IPS-18c (cell line): ENCODE data around the gene ETFB.

Experiments used
- H3K4me3 ChIP-seq: 2 replicates; pipeline ENCODE4 v1.7.0; 2013; ENCODE audit warnings: low read depth, mild to moderate bottlenecking, low read length, moderate library complexity; ENCODE audit not compliant: insufficient read depth
- H3K9me3 ChIP-seq: one replicate; pipeline ENCODE4 v1.6.1; 2013; ENCODE audit warnings: mild to moderate bottlenecking, low read length, moderate library complexity; ENCODE audit not compliant: control insufficient read depth, insufficient read depth

The ETFB gene

GRCh38 chr19:51320280-51320657 is 45.9 kb downstream of the ETFB start:
- H3K4me3 ChIP-seq, result no peak overlapping the region

GRCh38 chr19:51319649-51320279 is 46.4 kb downstream of the ETFB start:
- no peak overlapping the region for H3K4me3 ChIP-seq
- H3K9me3 ChIP-seq, result no peaks in the 10 kb centered on the region

More at GRCh38 chr19:51320280-51320657, 45.9 kb downstream of the ETFB start:
- no peaks in the 10 kb centered on the region for H3K9me3 ChIP-seq

GRCh38 chr19:51318687-51319648 is 47.2 kb downstream of the ETFB start:
- no peak overlapping the region for H3K4me3 ChIP-seq
- H3K9me3 ChIP-seq, result no peaks in the 10 kb centered on the region

DNA sequence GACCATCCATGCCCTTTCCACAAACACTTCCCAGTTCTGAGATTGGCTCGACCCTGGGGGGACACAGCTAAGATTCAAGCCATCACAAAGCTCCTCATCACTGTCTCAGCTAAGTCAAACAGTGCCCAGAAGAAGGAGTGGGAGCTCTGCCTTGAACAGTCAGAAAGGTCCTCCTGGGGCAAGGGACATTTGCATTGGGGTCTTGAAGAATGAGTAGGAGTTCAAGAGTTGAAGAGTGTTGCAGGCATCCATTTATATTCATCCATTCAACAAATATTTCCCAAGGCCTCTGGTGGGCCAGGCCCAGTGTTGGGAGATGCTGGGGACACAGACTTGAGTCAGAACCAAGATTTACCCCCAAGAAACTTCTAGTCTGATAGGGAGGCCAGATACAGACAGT is 48.2 kb downstream of the ETFB start:
- no peak overlapping the region for H3K4me3 ChIP-seq

DNA sequence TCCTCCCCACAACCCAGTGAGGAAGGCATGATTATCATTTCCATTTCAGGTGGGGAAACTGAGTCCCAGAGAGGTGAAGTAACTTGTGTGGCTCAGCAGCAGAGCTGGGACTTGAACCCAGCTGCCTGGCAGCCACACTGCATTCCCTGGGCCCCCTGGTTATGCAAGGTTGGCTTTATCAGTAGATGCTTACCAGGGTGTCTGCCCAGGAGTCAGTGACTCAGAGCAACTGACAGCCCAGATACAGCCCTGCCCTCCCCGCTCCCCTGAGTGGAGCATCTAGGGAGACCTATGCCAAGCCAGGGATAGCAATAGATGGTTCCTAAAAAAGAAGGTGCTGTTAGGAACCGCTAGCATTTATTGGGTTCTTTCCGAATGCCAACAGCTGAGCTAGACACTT is 48.8 kb downstream of the ETFB start:
- Histone ChIP-seq H3K9me3 (no peaks in the 10 kb centered on the region), H3K4me3 (no peak overlapping the region)

More for the DNA sequence above, 48.2 kb downstream of the ETFB start:
- H3K9me3 ChIP-seq, result no peaks in the 10 kb centered on the region

- Histone ChIP-seq H3K4me3 (no peak overlapping the region), H3K9me3 (no peaks in the 10 kb centered on the region)
Measured at GRCh38 chr19:51316688-51317087, 49.5 kb downstream of the ETFB start.

GRCh38 chr19:51311351-51312257 is 54.6 kb downstream of the ETFB start, which contains the start of gene IGLON5:
TSS of gene IGLON5 (plus strand) at chr19:51311644. CDS start at chr19:51311848, 204 bp downstream.
- Histone ChIP-seq H3K9me3 (no peaks in the 10 kb centered on the region), H3K4me3 (peak within 1 kb of the TSS; percentile 53)

DNA sequence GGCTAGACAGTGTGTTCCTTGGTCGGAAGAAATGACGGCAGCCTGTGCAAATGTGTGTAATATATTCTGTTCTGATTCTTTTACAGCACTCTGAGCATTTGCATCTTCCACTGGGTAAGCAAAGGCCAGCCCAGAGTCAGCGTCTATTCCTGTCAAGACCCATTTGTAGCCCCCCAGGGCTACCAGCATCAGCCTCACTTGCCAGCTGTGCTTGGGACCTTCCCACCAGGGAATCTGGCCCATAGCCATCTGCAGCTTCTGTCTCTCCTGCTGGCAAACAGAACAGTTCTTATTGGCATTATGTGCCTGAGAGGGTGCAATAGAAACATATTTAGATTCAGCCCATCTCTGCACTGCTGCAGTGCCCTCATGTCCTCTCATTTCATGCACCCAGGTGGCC is 60.7 kb downstream of the ETFB start:
- Histone ChIP-seq H3K9me3 (no peaks in the 10 kb centered on the region), H3K4me3 (no peak overlapping the region)

DNA sequence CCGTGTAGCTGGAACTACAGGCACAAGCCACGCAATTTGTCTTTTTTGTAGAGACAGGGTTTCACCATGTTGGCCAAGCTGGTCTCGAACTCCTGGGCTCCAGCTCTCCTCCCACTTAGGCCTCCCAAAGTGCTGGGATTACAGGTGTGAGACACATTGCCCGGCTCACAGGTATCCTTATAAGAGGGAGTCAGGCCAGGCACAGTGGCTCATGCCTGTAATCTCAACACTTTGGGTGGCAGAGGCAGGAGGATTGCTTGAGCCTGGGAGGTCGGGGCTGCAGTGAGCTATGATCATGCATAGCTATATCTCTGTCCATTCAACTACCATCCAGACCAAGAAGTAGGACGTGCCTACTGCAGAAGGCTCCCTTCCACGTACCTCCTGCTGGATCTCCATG is 64.9 kb downstream of the ETFB start:
- H3K4me3 ChIP-seq, result no peak overlapping the region
- H3K9me3 ChIP-seq, result no peaks in the 10 kb centered on the region

DNA sequence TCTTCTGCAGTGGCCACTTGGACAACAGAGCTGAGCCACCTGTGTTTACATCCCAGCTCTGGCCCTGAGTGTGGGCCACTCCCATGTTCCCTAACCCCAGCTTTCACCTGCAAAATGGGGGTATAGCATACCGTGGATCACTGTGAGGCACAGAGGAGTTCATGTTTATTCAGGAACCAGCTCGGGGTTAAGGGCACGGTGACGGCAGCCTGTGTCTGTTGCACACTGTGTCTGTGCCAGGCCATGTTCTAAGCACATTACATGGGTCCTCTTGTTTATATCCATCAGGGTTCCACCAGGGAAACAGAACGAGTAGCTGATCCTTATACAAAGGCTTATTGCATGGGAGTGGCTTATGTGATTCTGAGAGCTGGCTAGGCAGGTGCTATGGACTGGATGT is 68.8 kb downstream of the ETFB start:
- Histone ChIP-seq H3K4me3 (no peak overlapping the region), H3K9me3 (no peaks in the 10 kb centered on the region)

- Histone ChIP-seq H3K9me3 (no peaks in the 10 kb centered on the region), H3K4me3 (no peak overlapping the region)
Measured at GRCh38 chr19:51296336-51297093, 69.7 kb downstream of the ETFB start.

DNA sequence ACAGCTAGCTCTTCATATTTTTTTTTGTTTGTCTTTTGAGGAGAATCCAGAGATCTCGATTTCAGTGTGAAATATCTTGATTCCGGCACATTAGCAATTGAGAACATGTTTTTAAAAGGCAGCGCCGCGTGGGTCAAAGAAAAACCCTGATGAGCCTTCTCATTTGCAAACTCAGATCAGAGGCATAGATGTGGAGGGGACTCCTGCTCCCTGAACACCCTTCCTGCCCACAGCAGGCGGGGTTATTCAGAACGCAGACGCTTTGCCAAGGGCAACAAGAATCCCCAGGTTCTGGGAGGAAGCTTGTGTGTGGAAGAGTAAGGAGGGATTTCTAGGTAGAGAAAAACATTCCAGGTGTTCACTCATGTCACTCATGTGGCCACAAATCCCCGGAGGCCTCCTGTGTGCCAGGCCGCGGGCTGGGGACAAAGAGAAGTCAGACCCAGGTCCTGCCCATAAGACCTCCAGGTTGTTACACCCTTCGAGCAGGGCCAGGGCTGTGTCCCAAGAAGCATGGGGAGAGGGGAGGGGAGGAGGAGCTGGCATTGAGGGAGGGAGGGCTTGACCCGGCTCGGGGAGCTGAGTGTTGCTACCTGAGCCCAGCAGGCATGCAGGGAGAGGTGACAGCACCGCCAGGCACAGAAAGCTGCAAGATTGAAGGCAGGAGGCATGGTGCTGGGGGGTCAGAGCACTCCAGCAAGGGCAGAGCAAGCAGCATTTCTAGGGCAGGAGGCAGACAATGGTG is 70.6 kb downstream of the ETFB start:
- H3K4me3 ChIP-seq, result no peak overlapping the region
- H3K9me3 ChIP-seq, result no peaks in the 10 kb centered on the region
